ENCODE data around the gene MYO7B.

Gene MYO7B

GRCh38 chr2:127575185-127575765 lies 39.8 kb downstream of the MYO7B start:
- no peak for DNase-seq

- DNase-seq, result no peak
Observed at GRCh38 chr2:127575941-127576432, 40.5 kb downstream of the MYO7B start.

- DNase-seq, result no peak
Observed at GRCh38 chr2:127576433-127577207, 41.1 kb downstream of the MYO7B start.

GRCh38 chr2:127577208-127577475 lies 41.7 kb downstream of the MYO7B start:
- DNase-seq, result no peak

- DNase-seq, result no peak
Observed at GRCh38 chr2:127577503-127577902, 42.0 kb downstream of the MYO7B start.

GRCh38 chr2:127577973-127578372 lies 42.5 kb downstream of the MYO7B start:
- DNase-seq, result no peak

GRCh38 chr2:127578411-127578810 lies 42.9 kb downstream of the MYO7B start:
- no peak for DNase-seq

- no peak for DNase-seq
Observed at GRCh38 chr2:127579231-127579630, 43.7 kb downstream of the MYO7B start.

- DNase-seq, result no peak
Observed at GRCh38 chr2:127580167-127581049, 44.9 kb downstream of the MYO7B start.

- DNase-seq, result no peak
Observed at GRCh38 chr2:127581050-127581345, 45.5 kb downstream of the MYO7B start.

- DNase-seq, result no peak
Observed at GRCh38 chr2:127581516-127582490, 46.3 kb downstream of the MYO7B start.

GRCh38 chr2:127582863-127583861 lies 47.7 kb downstream of the MYO7B start:
- no peak for DNase-seq

GRCh38 chr2:127584047-127584446 lies 48.6 kb downstream of the MYO7B start:
- DNase-seq, result no peak

- DNase-seq, result no peak
Observed at GRCh38 chr2:127584516-127585033, 49.1 kb downstream of the MYO7B start.

GRCh38 chr2:127585270-127585807 lies 49.9 kb downstream of the MYO7B start:
- no peak for DNase-seq

GRCh38 chr2:127586136-127586535 lies 50.7 kb downstream of the MYO7B start:
- DNase-seq, result no peak

- no peak for DNase-seq
Observed at GRCh38 chr2:127586746-127587295, 51.3 kb downstream of the MYO7B start.

- no peak for DNase-seq
Observed at GRCh38 chr2:127588241-127588640, 52.8 kb downstream of the MYO7B start.

GRCh38 chr2:127589358-127589757 lies 53.9 kb downstream of the MYO7B start:
- DNase-seq, result no peak

- DNase-seq, result no peak
Observed at GRCh38 chr2:127589841-127590240, 54.4 kb downstream of the MYO7B start.

Data from NCI-H748 treated with DMSO at 0.1 percent for 48 hours (cell line).